HCT116 (cell line): ENCODE measurements around the gene FAM221A. TPM values are rescaled to one million over a fixed set of nuclear protein-coding genes. Genes with fewer than 3 reads are reported as not detected.

Experiments used
- ATAC-seq: fragments of 200-7000 bp; cut with Tn5 transposase; 2 replicates; pipeline ENCODE4 v1.9.1; 2020; ENCODE audit warnings: mild to moderate bottlenecking, moderate library complexity
- BruUV-seq: library from RNA; stranded (reverse); fragments of 400-500 nt; replicated peaks from 2 replicates; lab custom pipeline; 2021; lab: Mats Ljungman, UMichigan
- CTCF ChIA-PET: fragments of 300-600 bp; sonication (Branson Sonifier 250); formaldehyde crosslinking; loops from one replicate; lab custom pipeline; 2021; ENCODE audit warnings: antibody characterized with exemption; lab: Charles Lee
- POLR2A ChIA-PET: fragments of 300-600, 350-600 bp; sonication (Branson Sonifier 250); formaldehyde crosslinking; loops from one replicate; lab custom pipeline; 2021; ENCODE audit warnings: antibody characterized with exemption; lab: Charles Lee
- RAD21 ChIA-PET, 2 experiments: fragments of 300-600 bp; sonication (Branson Sonifier 250); formaldehyde crosslinking; loops; one replicate each; lab custom pipeline; 2023; ENCODE audit warnings: low total read pairs in 2 of 2; ENCODE audit not compliant: uncharacterized antibody in 2 of 2, unreplicated experiment in 2 of 2, low non-redundant PET in 1 of 2; lab: Charles Lee
- DNase-seq: peaks from one replicate; pipeline ENCODE4 v3.0.0-alpha.2; 2010; ENCODE audit warnings: low read depth, low spot score
- H2AFZ ChIP-seq: fragments of 200-600 bp; shearing (Covaris generic), sonication (generic); 2 replicates; pipeline ENCODE4 v1.6.1; 2017; ENCODE audit warnings: low read depth, mixed run types, mixed read lengths, antibody characterized with exemption, low read length; ENCODE audit not compliant: poor library complexity, severe bottlenecking
- H3K27ac ChIP-seq: 2 replicates; pipeline ENCODE4 v1.5.1; 2012; ENCODE audit warnings: low read depth, low read length
- H3K27me3 ChIP-seq: fragments of 200-600 bp; sonication (generic); 2 replicates; pipeline ENCODE4 v1.6.1; 2016; ENCODE audit warnings: mixed run types, low read length, mixed read lengths; ENCODE audit not compliant: insufficient read depth
- H3K36me3 ChIP-seq, 2 experiments: fragments of 200-500 bp in 1 of 2; fragments of 200-600 bp in 1 of 2; sonication (Bioruptor generic) in 1 of 2; sonication (generic) in 1 of 2; 2 replicates each; pipeline versions ENCODE4 v1.5.1 to v1.6.1; 2014 to 2016; ENCODE audit warnings: low read length in 2 of 2, inconsistent platforms in 1 of 2, mixed read lengths in 1 of 2, mixed run types in 1 of 2; ENCODE audit not compliant: insufficient read depth in 2 of 2, control insufficient read depth in 1 of 2
- H3K4me1 ChIP-seq, 2 experiments: fragments of 200-600 bp in 1 of 2; sonication (generic) in 1 of 2; 2 replicates each; pipeline versions ENCODE4 v1.5.1 to v1.6.1; 2012 to 2017; ENCODE audit warnings: low read length in 2 of 2, inconsistent platforms in 1 of 2, mild to moderate bottlenecking in 1 of 2, mixed read lengths in 1 of 2, mixed run types in 1 of 2, moderate library complexity in 1 of 2; ENCODE audit not compliant: insufficient read depth in 2 of 2, control insufficient read depth in 1 of 2
- H3K4me2 ChIP-seq: fragments of 200-600 bp; sonication (generic); 2 replicates; pipeline ENCODE4 v1.6.1; 2017; ENCODE audit warnings: mixed run types, low read length, mixed read lengths
- H3K4me3 ChIP-seq, 2 experiments: fragments of 200-600 bp in 1 of 2; sonication (generic) in 1 of 2; replicated peaks in 1 of 2; 2 replicates each; pipeline ENCODE4 v1.5.1; 2011 to 2016; ENCODE audit warnings: low read length in 2 of 2, control low read depth in 1 of 2, low read depth in 1 of 2, mild to moderate bottlenecking in 1 of 2, mixed read lengths in 1 of 2, mixed run types in 1 of 2
- H3K79me2 ChIP-seq: fragments of 200-600 bp; sonication (generic); 2 replicates; pipeline ENCODE4 v1.6.1; 2017; ENCODE audit warnings: mild to moderate bottlenecking, mixed run types, low read length, moderate library complexity, mixed read lengths; ENCODE audit not compliant: insufficient read depth
- H3K9ac ChIP-seq: fragments of 200-600 bp; sonication (generic); 2 replicates; pipeline ENCODE4 v1.6.1; 2016; ENCODE audit warnings: low read length, mixed read lengths
- H3K9me2 ChIP-seq: fragments of 200-600 bp; sonication (generic), shearing (Covaris generic); 2 replicates; pipeline ENCODE4 v1.6.1; 2017; ENCODE audit warnings: mixed run types, mild to moderate bottlenecking, moderate library complexity; ENCODE audit not compliant: insufficient read depth
- H3K9me3 ChIP-seq, 2 experiments: fragments of 200-500 bp in 1 of 2; fragments of 200-600 bp in 1 of 2; sonication (Bioruptor generic) in 1 of 2; sonication (generic) in 1 of 2; 2 replicates each; pipeline ENCODE4 v1.6.1; 2014 to 2017; ENCODE audit warnings: low read length in 2 of 2, mixed read lengths in 2 of 2, inconsistent platforms in 1 of 2, low read depth in 1 of 2, mild to moderate bottlenecking in 1 of 2, mixed run types in 1 of 2, moderate library complexity in 1 of 2; ENCODE audit not compliant: control insufficient read depth in 1 of 2, insufficient read depth in 1 of 2
- H4K20me1 ChIP-seq: fragments of 200-600 bp; sonication (generic), shearing (Covaris generic); 2 replicates; pipeline ENCODE4 v1.6.1; 2017; ENCODE audit warnings: mixed run types, mild to moderate bottlenecking, moderate library complexity; ENCODE audit not compliant: insufficient read depth
- ATF3 ChIP-seq: IDR thresholded peaks from 2 replicates; pipeline ENCODE4 v1.6.1; 2012
- CBX3 ChIP-seq: IDR thresholded peaks from 2 replicates; pipeline ENCODE4 v1.6.1; 2012; ENCODE audit warnings: low read depth
- CTCF ChIP-seq, 3 experiments: fragments of 200-600 bp in 1 of 3; sonication (generic) in 1 of 3; IDR thresholded peaks in 2 of 3; conservative IDR thresholded peaks in 1 of 3; 2 replicates each; pipeline ENCODE4 v1.5.1; 2012 to 2017; ENCODE audit warnings: low read depth in 2 of 3, low read length in 2 of 3, antibody characterized with exemption in 1 of 3, borderline replicate concordance in 1 of 3, control low read depth in 1 of 3, mild to moderate bottlenecking in 1 of 3, mixed read lengths in 1 of 3, mixed run types in 1 of 3, moderate library complexity in 1 of 3; ENCODE audit not compliant: insufficient read depth in 1 of 3
- ELF1 ChIP-seq: IDR thresholded peaks from 2 replicates; pipeline ENCODE4 v1.6.1; 2012; ENCODE audit warnings: low read depth, borderline replicate concordance
- REST ChIP-seq: IDR thresholded peaks from 2 replicates; pipeline ENCODE4 v1.6.1; 2012; ENCODE audit warnings: low read depth
- SP1 ChIP-seq: IDR thresholded peaks from 2 replicates; pipeline ENCODE4 v1.6.1; 2012; ENCODE audit warnings: low read depth
- TCF7L2 ChIP-seq: IDR thresholded peaks from 2 replicates; pipeline ENCODE4 v1.7.0; 2011; ENCODE audit warnings: borderline replicate concordance, inconsistent platforms; ENCODE audit not compliant: insufficient read depth, insufficient read length; ENCODE audit errors: extremely low read depth
- YY1 ChIP-seq: IDR thresholded peaks from 2 replicates; pipeline ENCODE4 v1.6.1; 2011; ENCODE audit warnings: low read length, low read depth, moderate library complexity, mild to moderate bottlenecking; ENCODE audit not compliant: insufficient replicate concordance; ENCODE audit errors: extremely low read depth
- intact Hi-C: fragments of 100-400 bp; cut with micrococcal nuclease; formaldehyde crosslinking; loops from 2 replicates; pipeline ENCODE4 v1.10.0; 2022
- total RNA-seq: library from RNA; stranded (reverse); gene quantifications from one replicate; pipeline ENCODE4 v1.2.1, GENCODE V29; 2021; ENCODE audit not compliant: unreplicated experiment

Gene FAM221A
- total RNA-seq, 1 experiment from 2014 or later, result 2.2 TPM

GRCh38 chr7:23655433-23655832 is 24.6 kb upstream of the FAM221A start:
- DNase-seq (no peak), ATAC-seq (no peak)
- Histone ChIP-seq H3K27me3 (no peaks in the 10 kb centered on the region), H3K4me2 (no peak overlapping the region), H3K4me3 (no peak overlapping the region), H2AFZ (no peak overlapping the region), H4K20me1 (no peaks in the 10 kb centered on the region), H3K27ac (no peak overlapping the region), H3K9ac (no peak overlapping the region), H3K9me2 (no peaks in the 10 kb centered on the region; the same call in 1 of the 2 replicates), H3K79me2 (no peaks in the 10 kb centered on the region), H3K4me1 (peaks cover 0 to 6% of the 10 kb centered on the region in 2 experiments; a peak in 1 of 4 replicates), H3K9me3 (peaks cover 0 to 16% of the 10 kb centered on the region in 2 experiments; a peak in 1 of 4 replicates), H3K36me3 (no peaks in the 10 kb centered on the region)
- BruUV-seq, result no TSS peak
- POLR2A ChIA-PET, result no interaction called here
- intact Hi-C loops, result no loop called here
- RAD21 ChIA-PET, result no interaction called here
- CTCF ChIA-PET, result no interaction called here
- TF ChIP-seq CBX3 (no peak), ELF1 (no peak), CTCF (IDR thresholded peaks at IDR 0.05 in 2 of 3, conservative IDR thresholded peaks at IDR 0.05 in 1 of 3; ENCODE audit: borderline replicate concordance in 1 of 3, insufficient read depth in 1 of 3, low read depth in 2 of 3, low read length in 2 of 3) (no peak), ATF3 (no peak), TCF7L2 (no peak)

GRCh38 chr7:23658831-23659427 is 21.1 kb upstream of the FAM221A start:
- no peak overlapping the region for H3K4me2 ChIP-seq
- no peak overlapping the region for H3K27ac ChIP-seq
- intact Hi-C loops, result no loop called here
- POLR2A ChIA-PET, result no interaction called here
- TF ChIP-seq ATF3 (no peak), REST (no peak), YY1 (no peak), SP1 (no peak)
- TF ChIP-seq, all 23 proteins: peak for 0
- ChIA-PET CTCF (no interaction called here), RAD21 (no interaction called here)
- H4K20me1 ChIP-seq, result no peaks in the 10 kb centered on the region
- DNase-seq (no peak), ATAC-seq (no peak)
- no peak overlapping the region for H3K9ac ChIP-seq
- peaks cover 0 to 6% of the 10 kb centered on the region in 2 experiments; a peak in 1 of 4 replicates for H3K4me1 ChIP-seq
- no peaks in the 10 kb centered on the region; the same call in 1 of the 2 replicates for H3K9me2 ChIP-seq
- no TSS peak for BruUV-seq
- no peak overlapping the region for H3K4me3 ChIP-seq
- no peaks in the 10 kb centered on the region for H3K36me3 ChIP-seq
- no peaks in the 10 kb centered on the region for H3K27me3 ChIP-seq
- no peak overlapping the region for H2AFZ ChIP-seq
- H3K9me3 ChIP-seq, result peaks cover 0 to 7% of the 10 kb centered on the region in 2 experiments; a peak in 1 of 4 replicates
- no peaks in the 10 kb centered on the region for H3K79me2 ChIP-seq
